ENCODE measurements around the gene NATD1.

- TF ChIP-seq CTCF (IDR thresholded peaks at IDR 0.05) = no peak
- TF ChIP-seq POLR2A (IDR thresholded peaks at IDR 0.05) = no peak
Measured at GRCh38 chr17:21272250-21272649, 19.0 kb upstream of the NATD1 start.
